Measurements from ENCODE around the gene ERBIN. TPM values are rescaled to one million over a fixed set of nuclear protein-coding genes. Genes with fewer than 3 reads are reported as not detected.

The ERBIN gene
- total and polyA plus RNA-seq, 10 of the 15 experiments (the other 5 are each of a cell fraction or from before 2014, with no cell fraction given): 9.5 to 91.1 (median 49.4) TPM

DNA sequence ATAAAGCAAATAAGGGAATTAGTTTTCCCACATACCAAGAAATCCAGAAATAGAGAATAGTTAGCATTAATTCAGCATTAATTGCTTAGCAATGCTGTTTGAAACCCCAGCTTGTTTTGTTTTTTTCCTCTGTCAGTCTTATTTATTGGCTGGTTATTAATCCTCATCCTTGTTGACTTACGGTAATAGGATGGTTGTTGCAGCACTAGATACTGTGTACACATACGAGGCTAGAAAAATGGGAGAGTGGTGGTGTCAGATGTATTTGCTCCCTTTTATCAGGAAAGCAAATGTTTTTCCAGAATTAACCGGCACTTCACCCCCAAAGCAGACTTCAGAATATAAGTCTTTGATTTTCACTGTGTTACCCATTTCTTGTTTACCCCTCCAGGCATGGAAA is 60.4 kb downstream of the ERBIN start (continued):
- TF ChIP-seq HSF1 (IDR thresholded peaks at IDR 0.05; ENCODE audit: low read depth, low read length) (no peak), MTA2 (IDR thresholded peaks at IDR 0.05; ENCODE audit: low read depth) (no peak)

DNA sequence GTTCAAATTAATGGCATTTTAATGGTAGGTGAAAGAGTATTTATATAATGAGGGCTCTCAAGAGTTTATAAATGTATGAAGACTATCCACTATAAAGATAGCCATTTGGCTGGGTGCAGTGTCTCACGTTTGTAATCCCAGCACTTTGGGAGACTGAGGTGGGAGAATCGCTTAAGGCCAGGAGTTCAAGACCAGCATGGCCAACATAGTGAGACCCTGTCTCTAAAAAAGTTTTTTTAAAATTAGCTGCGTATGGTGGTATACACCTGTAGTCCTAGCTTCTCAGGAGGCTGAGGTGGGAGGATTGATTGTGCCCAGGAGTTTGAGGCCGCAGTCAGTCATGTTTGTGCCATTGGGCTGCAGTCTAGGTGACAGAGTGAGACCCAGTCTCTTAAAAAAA is 61.6 kb downstream of the ERBIN start:
- ChIA-PET POLR2A (no interaction called here), RAD21 (ENCODE audit: unreplicated experiment) (no interaction called here), CTCF (interaction anchor here (0.7 kb wide), 1 partner anchor 61 kb away, joined by 3 read pairs; no protein-coding TSS in a partner anchor), SMC1A (ENCODE audit: uncharacterized antibody, unreplicated experiment) (interaction anchor here (0.6 kb wide), 1 partner anchor 13 kb away, joined by 3 read pairs; no protein-coding TSS in a partner anchor)
- peaks cover 0 to 3% of the 10 kb centered on the region in 2 experiments; a peak in 2 of 4 replicates for H3K36me3 ChIP-seq (ENCODE audit: control insufficient read depth in 2 of 2, insufficient read depth in 2 of 2, low read length in 1 of 2)
- WGBS (ENCODE audit: insufficient coverage, insufficient replicate concordance, low lambda C conversion rate, missing lambda C conversion rate): 94% methylated on average over 4 of the region's 4 CpGs
- no peak for ATAC-seq
- H3K9ac ChIP-seq (ENCODE audit: control insufficient read depth, insufficient read depth, low read length): no peak overlapping the region
- intact Hi-C loops (cut with micrococcal nuclease; ENCODE audit: unreplicated experiment) (no loop called here), in situ Hi-C loops (cut with MboI) (no loop called here)
- H3K9me3 ChIP-seq (replicated peaks; ENCODE audit: control insufficient read depth, insufficient read depth, low read length): no peaks in the 10 kb centered on the region
- no peaks in the 10 kb centered on the region; the same call in 1 of the 2 replicates for H4K20me1 ChIP-seq (ENCODE audit: control insufficient read depth, insufficient read depth)
- peaks cover 43% of the 10 kb centered on the region for H3K79me2 ChIP-seq (ENCODE audit: control insufficient read depth, insufficient read depth, low read length)
- no peak overlapping the region for H3K4me3 ChIP-seq
- H3K4me1 ChIP-seq (ENCODE audit: control insufficient read depth, insufficient read depth, low read length): no peaks in the 10 kb centered on the region
- no TSS peak for BruUV-seq (replicated peaks)
- no peak overlapping the region for H3K4me2 ChIP-seq (ENCODE audit: control insufficient read depth, insufficient read depth)
- no peak for DNase-seq (ENCODE audit: low read depth, low spot score)
- no peak overlapping the region for H3K27ac ChIP-seq (ENCODE audit: control insufficient read depth, insufficient read depth)
- H2AFZ ChIP-seq (ENCODE audit: control insufficient read depth, low read depth, low read length): no peak overlapping the region
- no peaks in the 10 kb centered on the region for H3K27me3 ChIP-seq (replicated peaks in 1 of 2; ENCODE audit: control insufficient read depth in 2 of 2, insufficient read depth in 2 of 2, low read length in 1 of 2)
- no peak for FAIRE-seq
- TF ChIP-seq TCF7 (IDR thresholded peaks at IDR 0.05; ENCODE audit: borderline replicate concordance) (no peak), ZNF274 (IDR thresholded peaks at IDR 0.05; ENCODE audit: insufficient read depth, insufficient read length) (no peak), NRF1 (conservative IDR thresholded peaks at IDR 0.05; ENCODE audit: low read depth, low read length) (no peak), POLR2A (IDR thresholded peaks at IDR 0.05; ENCODE audit: low read depth, low read length) (no peak), STAT3 (IDR thresholded peaks at IDR 0.05; ENCODE audit: low read depth, low read length) (no peak), ZBED1 (IDR thresholded peaks at IDR 0.05; ENCODE audit: borderline replicate concordance) (no peak), RB1 (IDR thresholded peaks at IDR 0.05; ENCODE audit: borderline replicate concordance) (no peak), SREBF1 (IDR thresholded peaks at IDR 0.05; ENCODE audit: low read length) (no peak), ASH2L (IDR thresholded peaks at IDR 0.05; ENCODE audit: borderline replicate concordance, low read depth) (no peak), HDAC2 (IDR thresholded peaks at IDR 0.05) (no peak), FOXK2 (IDR thresholded peaks at IDR 0.05) (no peak), POU2F2 (IDR thresholded peaks at IDR 0.05; ENCODE audit: borderline replicate concordance, low read depth, low read length) (no peak), ATF7 (IDR thresholded peaks at IDR 0.05; ENCODE audit: low read depth) (no peak), USF1 (IDR thresholded peaks at IDR 0.05; ENCODE audit: borderline replicate concordance, extremely low read length, insufficient read depth, low read depth, low read length) (no peak), PML (IDR thresholded peaks at IDR 0.05; ENCODE audit: low read length) (no peak)
- TF ChIP-seq, protein P1, sequence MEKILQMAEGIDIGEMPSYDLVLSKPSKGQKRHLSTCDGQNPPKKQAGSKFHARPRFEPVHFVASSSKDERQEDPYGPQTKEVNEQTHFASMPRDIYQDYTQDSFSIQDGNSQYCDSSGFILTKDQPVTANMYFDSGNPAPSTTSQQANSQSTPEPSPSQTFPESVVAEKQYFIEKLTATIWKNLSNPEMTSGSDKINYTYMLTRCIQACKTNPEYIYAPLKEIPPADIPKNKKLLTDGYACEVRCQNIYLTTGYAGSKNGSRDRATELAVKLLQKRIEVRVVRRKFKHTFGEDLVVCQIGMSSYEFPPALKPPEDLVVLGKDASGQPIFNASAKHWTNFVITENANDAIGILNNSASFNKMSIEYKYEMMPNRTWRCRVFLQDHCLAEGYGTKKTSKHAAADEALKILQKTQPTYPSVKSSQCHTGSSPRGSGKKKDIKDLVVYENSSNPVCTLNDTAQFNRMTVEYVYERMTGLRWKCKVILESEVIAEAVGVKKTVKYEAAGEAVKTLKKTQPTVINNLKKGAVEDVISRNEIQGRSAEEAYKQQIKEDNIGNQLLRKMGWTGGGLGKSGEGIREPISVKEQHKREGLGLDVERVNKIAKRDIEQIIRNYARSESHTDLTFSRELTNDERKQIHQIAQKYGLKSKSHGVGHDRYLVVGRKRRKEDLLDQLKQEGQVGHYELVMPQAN (conservative IDR thresholded peaks at IDR 0.05): no peak
- TF ChIP-seq, protein P2, sequence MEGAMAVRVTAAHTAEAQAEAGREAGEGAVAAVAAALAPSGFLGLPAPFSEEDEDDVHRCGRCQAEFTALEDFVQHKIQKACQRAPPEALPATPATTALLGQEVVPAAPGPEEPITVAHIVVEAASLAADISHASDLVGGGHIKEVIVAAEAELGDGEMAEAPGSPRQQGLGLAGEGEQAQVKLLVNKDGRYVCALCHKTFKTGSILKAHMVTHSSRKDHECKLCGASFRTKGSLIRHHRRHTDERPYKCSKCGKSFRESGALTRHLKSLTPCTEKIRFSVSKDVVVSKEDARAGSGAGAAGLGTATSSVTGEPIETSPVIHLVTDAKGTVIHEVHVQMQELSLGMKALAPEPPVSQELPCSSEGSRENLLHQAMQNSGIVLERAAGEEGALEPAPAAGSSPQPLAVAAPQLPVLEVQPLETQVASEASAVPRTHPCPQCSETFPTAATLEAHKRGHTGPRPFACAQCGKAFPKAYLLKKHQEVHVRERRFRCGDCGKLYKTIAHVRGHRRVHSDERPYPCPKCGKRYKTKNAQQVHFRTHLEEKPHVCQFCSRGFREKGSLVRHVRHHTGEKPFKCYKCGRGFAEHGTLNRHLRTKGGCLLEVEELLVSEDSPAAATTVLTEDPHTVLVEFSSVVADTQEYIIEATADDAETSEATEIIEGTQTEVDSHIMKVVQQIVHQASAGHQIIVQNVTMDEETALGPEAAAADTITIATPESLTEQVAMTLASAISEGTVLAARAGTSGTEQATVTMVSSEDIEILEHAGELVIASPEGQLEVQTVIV (IDR thresholded peaks at IDR 0.05; ENCODE audit: borderline replicate concordance, partially characterized antibody): no peak

Measured in GM12878 (cell line).